Measurements from ENCODE around the gene JPH3. TPM values are rescaled to one million over a fixed set of nuclear protein-coding genes. Genes with fewer than 3 reads are reported as not detected.

Gene JPH3
- total RNA-seq, 2 donors from 2014 or later: 37.0 to 39.1 TPM

GRCh38 chr16:87602821-87603683 is 744 bp downstream of the JPH3 start:
- no peak for TF ChIP-seq CTCF (conservative IDR thresholded peaks at IDR 0.05)
- Histone ChIP-seq H3K9me3 (ENCODE audit: control insufficient read depth, low read length) (no peaks in the 10 kb centered on the region), H3K27ac (ENCODE audit: low read depth, low read length) (no peak overlapping the region), H3K9ac (ENCODE audit: extremely low read depth, low read length, poor library complexity, severe bottlenecking) (peak overlapping the region; percentile 48), H3K36me3 (ENCODE audit: control insufficient read depth, insufficient read depth, low read length) (no peaks in the 10 kb centered on the region), H3K4me3 (ENCODE audit: low read length) (peak overlapping the region; percentile 87), H3K27me3 (ENCODE audit: control insufficient read depth, insufficient read depth, low read length, poor library complexity, severe bottlenecking) (peaks cover 27% of the 10 kb centered on the region), H3K4me1 (ENCODE audit: control insufficient read depth, insufficient read depth, low read length) (no peaks in the 10 kb centered on the region)
- Mint-ChIP-seq H3K36me3 (ENCODE audit: low read depth) (peaks cover 3% of the 10 kb centered on the region), H3K4me1 (peaks cover 13% of the 10 kb centered on the region), H3K4me3 (peak overlapping the region; percentile 91), H3K9me3 (no peaks in the 10 kb centered on the region), H3K27ac (peak overlapping the region; percentile 89), H3K27me3 (ENCODE audit: insufficient read depth) (peaks cover 17% of the 10 kb centered on the region)
- peak; percentile 78 for DNase-seq
- WGBS, 2 experiments (ENCODE audit: insufficient coverage in 1 of 2, insufficient read length in 1 of 2): 0 to 1% methylated on average over 50 to 96 of the region's 97 CpGs

GRCh38 chr16:87603684-87604633 is 1.7 kb downstream of the JPH3 start:
- peak overlapping the region; percentile 91 for H3K4me3 Mint-ChIP-seq
- Histone ChIP-seq H3K36me3 (ENCODE audit: control insufficient read depth, insufficient read depth, low read length) (no peaks in the 10 kb centered on the region), H3K9ac (ENCODE audit: extremely low read depth, low read length, poor library complexity, severe bottlenecking) (peak overlapping the region; percentile 1), H3K4me1 (ENCODE audit: control insufficient read depth, insufficient read depth, low read length) (no peaks in the 10 kb centered on the region), H3K27me3 (ENCODE audit: control insufficient read depth, insufficient read depth, low read length, poor library complexity, severe bottlenecking) (peaks cover 22% of the 10 kb centered on the region), H3K4me3 (ENCODE audit: low read length) (peak overlapping the region; percentile 87), H3K9me3 (ENCODE audit: control insufficient read depth, low read length) (no peaks in the 10 kb centered on the region), H3K27ac (ENCODE audit: low read depth, low read length) (no peak overlapping the region)
- WGBS, 2 experiments (ENCODE audit: insufficient coverage in 1 of 2, insufficient read length in 1 of 2): 22 to 29% methylated on average over 31 to 44 of the region's 44 CpGs
- no peak overlapping the region for H3K27ac Mint-ChIP-seq
- H3K36me3 Mint-ChIP-seq (ENCODE audit: low read depth): peaks cover 6% of the 10 kb centered on the region
- H3K27me3 Mint-ChIP-seq (ENCODE audit: insufficient read depth): peaks cover 16% of the 10 kb centered on the region
- no peak for TF ChIP-seq CTCF (conservative IDR thresholded peaks at IDR 0.05)
- peaks cover 13% of the 10 kb centered on the region for H3K4me1 Mint-ChIP-seq
- no peaks in the 10 kb centered on the region for H3K9me3 Mint-ChIP-seq
- peak; percentile 72 for DNase-seq

- Mint-ChIP-seq H3K4me1 (peaks cover 13% of the 10 kb centered on the region), H3K27me3 (ENCODE audit: insufficient read depth) (peaks cover 12% of the 10 kb centered on the region), H3K9me3 (no peaks in the 10 kb centered on the region), H3K27ac (no peak overlapping the region), H3K4me3 (peak overlapping the region; percentile 91), H3K36me3 (ENCODE audit: low read depth) (peaks cover 6% of the 10 kb centered on the region)
- H3K4me3 ChIP-seq (ENCODE audit: low read length): peak overlapping the region; percentile 87
- H3K9ac ChIP-seq (ENCODE audit: extremely low read depth, low read length, poor library complexity, severe bottlenecking): no peak overlapping the region
- WGBS, 2 experiments (ENCODE audit: insufficient coverage in 1 of 2, insufficient read length in 1 of 2): 92 to 93% methylated on average over 21 to 22 of the region's 22 CpGs
- peaks cover 22% of the 10 kb centered on the region for H3K27me3 ChIP-seq (ENCODE audit: control insufficient read depth, insufficient read depth, low read length, poor library complexity, severe bottlenecking)
- H3K36me3 ChIP-seq (ENCODE audit: control insufficient read depth, insufficient read depth, low read length): no peaks in the 10 kb centered on the region
- no peaks in the 10 kb centered on the region for H3K9me3 ChIP-seq (ENCODE audit: control insufficient read depth, low read length)
- DNase-seq: no peak
- H3K27ac ChIP-seq (ENCODE audit: low read depth, low read length): no peak overlapping the region
- H3K4me1 ChIP-seq (ENCODE audit: control insufficient read depth, insufficient read depth, low read length): no peaks in the 10 kb centered on the region
- TF ChIP-seq CTCF (conservative IDR thresholded peaks at IDR 0.05): no peak
Measured at GRCh38 chr16:87604634-87605111, 2.4 kb downstream of the JPH3 start.

All from endodermal cell (in vitro differentiated cells).